Heart left ventricle (tissue), 13 donors: ENCODE data around the gene TTC3.

Experiments used
- POLR2A ChIP-seq, 2 donors: fragments of 450-650 bp; IDR thresholded peaks; one replicate each; pipeline ENCODE4 v1.6.1; 2017; ENCODE audit warnings: antibody characterized with exemption in 2 of 2, mild to moderate bottlenecking in 2 of 2, moderate library complexity in 2 of 2
- TF ChIP-seq, protein P1 (sequence below), 12 donors: fragments of 200-600 bp; sonication (generic) in 4 of 12; IDR thresholded peaks; one replicate each; pipeline versions ENCODE4 v1.5.0 to v1.8.0; 2018 to 2022; ENCODE audit warnings: antibody characterized with exemption in 12 of 12, mild to moderate bottlenecking in 5 of 12
- donor health status: ischemic (EF 13 %, LVEDD 7.1; RV severe dilation, severe dysfunction).
- donor health status: DM: no; HTN: yes; CAD: no.
- donor health status: DM: no; HTN: no; CAD: no.
- donor health status: ischemic (EF 25% LVEDD 6.9; RV normal size, moderate dysfunction).
- donor health status: ischemic (EF 25% LVEDD 5.7; RV mildly dilated, moderate dysfunction).
- donor health status: ischemic (EF 35%, LVEDD 5.7; RV mildly dilated, moderate dysfunction).
- donor health status: nonischemic (EF 11% LVEDD 7.7; RV severe dilation, severe dysfunction).
- donor health status: DM: yes; HTN: yes; CAD: no.
- donor health status: PGD.
- donor health status: ischemic (EF 29% LVEDD 5.4; RV normal size, mild dysfunction).
- donor health status: nonischemic (EF 23%, LVEDD 6.1; RV moderate dilation, normal function).

- TF ChIP-seq, protein P1, sequence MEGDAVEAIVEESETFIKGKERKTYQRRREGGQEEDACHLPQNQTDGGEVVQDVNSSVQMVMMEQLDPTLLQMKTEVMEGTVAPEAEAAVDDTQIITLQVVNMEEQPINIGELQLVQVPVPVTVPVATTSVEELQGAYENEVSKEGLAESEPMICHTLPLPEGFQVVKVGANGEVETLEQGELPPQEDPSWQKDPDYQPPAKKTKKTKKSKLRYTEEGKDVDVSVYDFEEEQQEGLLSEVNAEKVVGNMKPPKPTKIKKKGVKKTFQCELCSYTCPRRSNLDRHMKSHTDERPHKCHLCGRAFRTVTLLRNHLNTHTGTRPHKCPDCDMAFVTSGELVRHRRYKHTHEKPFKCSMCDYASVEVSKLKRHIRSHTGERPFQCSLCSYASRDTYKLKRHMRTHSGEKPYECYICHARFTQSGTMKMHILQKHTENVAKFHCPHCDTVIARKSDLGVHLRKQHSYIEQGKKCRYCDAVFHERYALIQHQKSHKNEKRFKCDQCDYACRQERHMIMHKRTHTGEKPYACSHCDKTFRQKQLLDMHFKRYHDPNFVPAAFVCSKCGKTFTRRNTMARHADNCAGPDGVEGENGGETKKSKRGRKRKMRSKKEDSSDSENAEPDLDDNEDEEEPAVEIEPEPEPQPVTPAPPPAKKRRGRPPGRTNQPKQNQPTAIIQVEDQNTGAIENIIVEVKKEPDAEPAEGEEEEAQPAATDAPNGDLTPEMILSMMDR (IDR thresholded peaks at IDR 0.05): no peak
- no peak for TF ChIP-seq POLR2A (IDR thresholded peaks at IDR 0.05)
Measured at GRCh38 chr21:37193006-37193405, 120.0 kb downstream of the TTC3 start.
